ENCODE measurements around the gene CALY.

Gene CALY

DNA sequence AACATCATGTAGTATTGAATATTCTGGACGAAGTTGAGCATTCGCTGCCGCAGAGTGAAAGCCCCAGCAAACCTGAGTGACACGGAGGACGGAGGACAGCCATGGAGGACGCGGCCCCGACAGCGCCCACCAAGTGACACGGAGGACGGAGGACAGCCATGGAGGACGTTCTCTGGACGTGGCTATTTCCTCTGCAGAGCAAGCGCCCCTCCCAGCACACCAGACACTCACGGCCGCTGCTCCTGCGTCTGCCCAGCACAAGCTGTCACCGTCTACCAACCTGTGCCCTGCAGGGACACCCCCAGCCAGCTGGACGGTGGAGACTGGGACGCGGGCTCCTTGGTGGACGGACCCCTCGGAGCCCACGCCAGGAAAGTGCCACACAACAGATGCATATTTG lies 52.8 kb downstream of the CALY start:
- no peak for DNase-seq

GRCh38 chr10:133282846-133283390 lies 53.8 kb downstream of the CALY start:
- DNase-seq, result no peak

GRCh38 chr10:133281628-133282372 lies 54.9 kb downstream of the CALY start:
- DNase-seq, result no peak

- DNase-seq, result no peak
Observed at GRCh38 chr10:133281084-133281483, 55.6 kb downstream of the CALY start.

- DNase-seq, result no peak
Observed at GRCh38 chr10:133280391-133281059, 56.2 kb downstream of the CALY start.

DNA sequence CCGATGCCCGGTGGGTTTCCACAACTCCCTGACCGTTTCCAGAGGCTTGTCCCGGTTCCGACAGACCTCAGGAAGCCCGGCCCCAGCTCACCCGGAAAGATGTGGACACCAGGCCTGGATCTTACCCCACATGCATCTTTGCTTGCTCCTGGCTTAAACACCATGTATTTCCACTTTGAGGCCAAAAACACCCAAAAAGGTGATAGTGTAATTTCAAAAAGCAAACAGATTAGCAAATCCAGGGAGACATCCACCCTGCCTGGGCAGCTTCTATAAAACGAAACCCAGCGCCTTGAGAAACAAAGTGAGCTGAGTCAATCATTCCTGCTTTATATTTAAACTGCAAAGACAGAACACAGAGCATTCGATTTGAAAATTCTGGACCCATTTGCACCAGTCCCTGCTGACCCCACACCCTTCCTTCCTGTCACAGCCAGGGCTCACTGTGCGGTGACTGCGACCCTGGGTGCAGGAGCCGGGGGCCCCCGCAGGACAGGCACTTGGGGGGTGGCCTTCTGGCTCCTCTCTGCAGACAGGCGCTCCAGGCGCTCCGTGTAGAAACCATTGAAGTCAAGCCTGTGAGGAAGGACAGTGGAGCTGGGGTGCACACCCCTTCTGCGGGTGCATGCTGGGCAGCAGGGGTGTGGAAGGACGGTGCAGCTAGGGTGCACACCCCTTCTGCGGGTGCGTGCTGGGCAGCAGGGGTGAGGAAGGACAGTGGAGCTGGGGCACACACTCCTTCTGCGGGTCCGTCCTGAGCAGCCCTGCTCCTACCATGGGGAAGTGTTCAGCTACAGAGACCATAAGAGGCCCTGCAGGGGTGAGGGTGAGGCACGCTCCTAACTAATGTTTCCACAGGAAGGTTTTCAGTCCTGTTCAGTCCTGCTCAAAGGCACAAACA lies 57.1 kb downstream of the CALY start:
- DNase-seq, result no peak

GRCh38 chr10:133278577-133279265 lies 58.0 kb downstream of the CALY start:
- peak; percentile 31 for DNase-seq

GRCh38 chr10:133277993-133278576 lies 58.6 kb downstream of the CALY start:
- DNase-seq, result no peak

DNA sequence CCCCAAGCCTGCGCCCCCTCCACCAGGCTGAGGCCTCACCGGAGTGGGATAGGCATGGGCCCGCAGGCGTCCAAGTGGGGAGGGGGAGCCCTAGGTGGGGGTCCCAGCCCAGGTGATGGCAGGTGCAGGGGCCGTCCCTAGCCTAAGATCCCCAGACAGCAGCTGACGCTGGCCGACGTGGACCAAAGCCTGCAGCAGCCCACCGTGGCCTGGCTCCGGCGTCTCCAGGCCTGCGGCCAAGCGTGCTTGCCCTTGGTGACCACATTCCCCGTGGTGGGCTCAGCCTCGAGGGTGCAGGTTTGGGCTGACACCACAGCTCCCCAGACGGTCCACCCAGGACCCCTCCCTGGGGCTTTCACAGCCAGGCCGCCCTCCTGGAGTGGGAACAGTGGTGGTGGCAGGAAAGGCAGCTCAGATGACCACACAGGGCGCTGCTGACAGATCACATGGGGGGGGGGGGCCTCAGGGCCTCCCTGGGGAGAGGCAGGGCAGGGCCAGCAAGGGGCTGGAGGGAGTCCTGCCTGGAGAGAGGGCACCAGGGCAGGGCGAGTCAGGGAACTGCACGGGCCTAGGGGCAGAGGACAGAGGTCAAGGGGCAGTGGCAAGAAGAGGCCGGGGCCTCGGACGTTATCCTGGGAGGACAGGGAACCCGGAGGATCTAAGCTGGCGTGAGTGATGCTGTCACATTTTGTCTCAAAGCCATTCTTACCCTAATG lies 59.3 kb downstream of the CALY start:
- DNase-seq, result no peak

- DNase-seq, result no peak
Observed at GRCh38 chr10:133276435-133277201, 60.1 kb downstream of the CALY start, which contains the start of gene ADAM8. ADAM8 (minus strand) TSS chr10:133276868; CDS start chr10:133276817, 51 bp downstream.

- DNase-seq, result no peak
Observed at GRCh38 chr10:133276100-133276434, 60.6 kb downstream of the CALY start.

GRCh38 chr10:133275684-133276092 lies 61.0 kb downstream of the CALY start:
- DNase-seq, result no peak

GRCh38 chr10:133274751-133275683 lies 61.7 kb downstream of the CALY start:
- DNase-seq, result no peak

Data from fibroblast of skin of abdomen (primary cell).